Activated naive CD4-positive, alpha-beta T cell treated with Interleukin-2 at 50 U/mL for 16 hours (primary cell): ENCODE data around the gene ARSB.
"Not testable (repeated sequence)": the region's sequence is repeated elsewhere in the genome, so short reads cannot be mapped to it uniquely, and the experiment has no call there.

Experiments
- DNase-seq: peaks from one replicate; pipeline ENCODE4 v3.0.0-alpha.2; 2020

The ARSB gene

GRCh38 chr5:78929833-78930232 is 55.3 kb downstream of the ARSB start:
- DNase-seq: no peak

- DNase-seq: no peak
These were observed 57.3 kb downstream of the ARSB start for GRCh38 chr5:78927657-78928282.

- DNase-seq: no peak
These were observed 58.9 kb downstream of the ARSB start for GRCh38 chr5:78926252-78926651.

- DNase-seq: no peak
These were observed 59.8 kb downstream of the ARSB start for GRCh38 chr5:78925129-78925876.

- DNase-seq: no peak
These were observed 61.5 kb downstream of the ARSB start for GRCh38 chr5:78923622-78923970.

GRCh38 chr5:78922879-78923621 is 62.1 kb downstream of the ARSB start:
- DNase-seq: no peak

- no peak for DNase-seq
These were observed 64.5 kb downstream of the ARSB start for GRCh38 chr5:78920604-78921003.

GRCh38 chr5:78919796-78920195 is 65.3 kb downstream of the ARSB start:
- DNase-seq: no peak

GRCh38 chr5:78916044-78916443 is 69.1 kb downstream of the ARSB start:
- no peak for DNase-seq

- DNase-seq: no peak
These were observed 69.9 kb downstream of the ARSB start for GRCh38 chr5:78915170-78915569.

GRCh38 chr5:78912811-78913210 is 72.3 kb downstream of the ARSB start:
- DNase-seq: no peak

- DNase-seq: no peak
These were observed 72.9 kb downstream of the ARSB start for GRCh38 chr5:78912085-78912771.

- DNase-seq: not testable (repeated sequence)
These were observed 75.7 kb downstream of the ARSB start for GRCh38 chr5:78909224-78909983.

GRCh38 chr5:78908173-78909061 is 76.7 kb downstream of the ARSB start:
- no peak for DNase-seq

GRCh38 chr5:78907255-78907891 is 77.7 kb downstream of the ARSB start:
- DNase-seq: no peak

- DNase-seq: no peak
These were observed 79.8 kb downstream of the ARSB start for GRCh38 chr5:78905084-78905938.

GRCh38 chr5:78903861-78904260 is 81.2 kb downstream of the ARSB start:
- no peak for DNase-seq

- DNase-seq: no peak
These were observed 81.8 kb downstream of the ARSB start for GRCh38 chr5:78903353-78903752.

GRCh38 chr5:78899922-78900362 is 85.2 kb downstream of the ARSB start:
- DNase-seq: no peak

GRCh38 chr5:78896132-78896531 is 89.0 kb downstream of the ARSB start:
- no peak for DNase-seq
